Measurements from ENCODE around the gene DCLK2.

Gene DCLK2

DNA sequence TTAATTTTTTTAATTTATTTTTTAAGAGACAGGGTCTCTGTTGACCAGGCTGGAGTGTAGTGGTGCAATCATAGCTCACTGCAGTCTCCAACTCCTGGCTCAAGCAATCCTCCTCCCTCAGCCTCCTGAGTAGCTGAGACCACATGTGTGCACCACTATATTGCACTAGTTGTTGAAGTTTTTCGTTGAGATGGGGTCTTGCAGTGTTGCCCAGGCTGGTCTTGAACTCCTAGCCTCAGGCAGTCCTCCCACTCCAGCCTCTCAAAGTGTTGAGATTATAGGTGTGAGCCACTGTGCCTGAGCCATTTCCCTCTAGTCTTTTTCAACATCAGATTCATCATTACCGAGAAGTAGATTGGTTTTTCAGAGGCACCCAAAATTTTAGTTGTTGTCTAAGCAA, 165.7 kb downstream of the DCLK2 start:
- Histone ChIP-seq H3K27ac (ENCODE audit: low read length) (no peak overlapping the region), H3K4me3 (ENCODE audit: low read depth in 1 of 2, low read length in 2 of 2) (no peak overlapping the region), H3K4me1 (ENCODE audit: control insufficient read depth in 1 of 2, insufficient read depth in 2 of 2, low read length in 2 of 2) (peaks cover 0 to 5% of the 10 kb centered on the region in 2 donors), H3K9me3 (ENCODE audit: control insufficient read depth in 1 of 2, low read length in 2 of 2) (no peaks in the 10 kb centered on the region), H3K27me3 (ENCODE audit: low read depth, low read length) (no peaks in the 10 kb centered on the region), H3K36me3 (ENCODE audit: control insufficient read depth in 1 of 2, insufficient read depth in 2 of 2, low read length in 2 of 2) (peaks cover 0 to 11% of the 10 kb centered on the region in 2 donors)

DNA sequence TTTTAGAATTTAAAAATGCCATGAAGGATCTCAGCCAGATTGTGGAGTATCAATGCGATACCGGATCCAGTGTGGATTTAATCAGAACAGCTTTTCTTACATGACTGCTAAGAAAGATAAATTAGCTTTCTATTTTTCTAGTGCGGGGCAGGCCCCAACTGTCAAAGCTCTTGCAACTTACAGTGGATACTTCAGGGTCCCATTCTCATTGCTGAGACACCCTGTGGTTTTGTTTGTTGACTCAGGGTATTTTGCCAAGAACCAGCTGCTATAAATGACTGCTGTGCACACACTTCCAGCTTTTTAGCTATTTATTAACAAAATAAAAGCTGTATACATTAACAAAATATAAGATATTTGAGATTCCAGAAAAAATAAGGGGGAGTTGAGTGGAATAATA, 166.4 kb downstream of the DCLK2 start:
- Histone ChIP-seq H3K36me3 (ENCODE audit: control insufficient read depth in 1 of 2, insufficient read depth in 2 of 2, low read length in 2 of 2) (peaks cover 0 to 11% of the 10 kb centered on the region in 2 donors), H3K4me1 (ENCODE audit: control insufficient read depth in 1 of 2, insufficient read depth in 2 of 2, low read length in 2 of 2) (peaks cover 0 to 5% of the 10 kb centered on the region in 2 donors), H3K4me3 (ENCODE audit: low read depth in 1 of 2, low read length in 2 of 2) (no peak overlapping the region), H3K27me3 (ENCODE audit: low read depth, low read length) (no peaks in the 10 kb centered on the region), H3K27ac (ENCODE audit: low read length) (no peak overlapping the region), H3K9me3 (ENCODE audit: control insufficient read depth in 1 of 2, low read length in 2 of 2) (no peaks in the 10 kb centered on the region)

DNA sequence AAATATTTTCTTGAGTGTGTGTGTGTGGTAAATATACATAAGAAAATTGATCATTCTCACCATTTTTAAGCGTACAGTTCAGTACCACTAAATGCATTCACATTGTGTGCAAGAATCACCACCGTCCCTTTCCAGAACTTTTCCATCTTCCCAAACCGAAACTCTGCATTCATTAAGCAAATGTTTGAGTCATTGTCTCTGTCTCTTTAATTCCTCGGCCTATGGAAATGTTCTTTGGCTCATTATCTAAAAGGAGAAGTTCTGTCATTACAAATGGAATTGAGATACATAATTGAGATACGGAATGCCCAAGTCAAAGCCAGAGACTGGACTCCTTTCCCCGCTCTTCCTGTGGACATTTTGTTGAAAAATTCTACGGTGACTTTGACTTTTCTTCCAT, 168.9 kb downstream of the DCLK2 start:
- H3K27ac ChIP-seq (ENCODE audit: low read length) = no peak overlapping the region
- H3K9me3 ChIP-seq (ENCODE audit: control insufficient read depth in 1 of 2, low read length in 2 of 2) = no peaks in the 10 kb centered on the region
- H3K27me3 ChIP-seq (ENCODE audit: low read depth, low read length) = no peaks in the 10 kb centered on the region
- H3K4me1 ChIP-seq (ENCODE audit: control insufficient read depth in 1 of 2, insufficient read depth in 2 of 2, low read length in 2 of 2) = peaks cover 0 to 11% of the 10 kb centered on the region in 2 donors
- peaks cover 0 to 11% of the 10 kb centered on the region in 2 donors for H3K36me3 ChIP-seq (ENCODE audit: control insufficient read depth in 1 of 2, insufficient read depth in 2 of 2, low read length in 2 of 2)
- H3K4me3 ChIP-seq (ENCODE audit: low read depth in 1 of 2, low read length in 2 of 2) = no peak overlapping the region

DNA sequence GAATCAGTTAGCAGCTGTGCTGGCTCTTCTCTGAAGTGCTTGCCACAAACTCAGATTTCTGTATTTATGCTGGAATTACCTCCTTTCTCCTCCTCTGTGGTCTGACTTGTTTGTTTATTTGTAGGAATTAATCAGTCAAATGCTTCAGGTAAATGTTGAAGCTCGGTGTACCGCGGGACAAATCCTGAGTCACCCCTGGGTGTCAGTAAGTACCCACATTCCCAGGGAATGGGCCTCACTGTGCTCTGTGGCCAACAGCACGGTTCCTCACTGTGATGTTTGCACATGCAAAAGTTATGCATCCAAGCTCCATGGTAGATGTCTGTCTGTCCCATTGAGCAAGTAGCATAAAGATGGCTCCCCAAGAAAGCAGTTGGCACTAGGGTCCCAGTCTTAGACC, 169.9 kb downstream of the DCLK2 start:
- Histone ChIP-seq H3K36me3 (ENCODE audit: control insufficient read depth in 1 of 2, insufficient read depth in 2 of 2, low read length in 2 of 2) (peaks cover 0 to 11% of the 10 kb centered on the region in 2 donors), H3K27ac (ENCODE audit: low read length) (no peak overlapping the region), H3K4me3 (ENCODE audit: low read depth in 1 of 2, low read length in 2 of 2) (no peak overlapping the region), H3K27me3 (ENCODE audit: low read depth, low read length) (no peaks in the 10 kb centered on the region), H3K4me1 (ENCODE audit: control insufficient read depth in 1 of 2, insufficient read depth in 2 of 2, low read length in 2 of 2) (peaks cover 0 to 14% of the 10 kb centered on the region in 2 donors), H3K9me3 (ENCODE audit: control insufficient read depth in 1 of 2, low read length in 2 of 2) (no peaks in the 10 kb centered on the region)

DNA sequence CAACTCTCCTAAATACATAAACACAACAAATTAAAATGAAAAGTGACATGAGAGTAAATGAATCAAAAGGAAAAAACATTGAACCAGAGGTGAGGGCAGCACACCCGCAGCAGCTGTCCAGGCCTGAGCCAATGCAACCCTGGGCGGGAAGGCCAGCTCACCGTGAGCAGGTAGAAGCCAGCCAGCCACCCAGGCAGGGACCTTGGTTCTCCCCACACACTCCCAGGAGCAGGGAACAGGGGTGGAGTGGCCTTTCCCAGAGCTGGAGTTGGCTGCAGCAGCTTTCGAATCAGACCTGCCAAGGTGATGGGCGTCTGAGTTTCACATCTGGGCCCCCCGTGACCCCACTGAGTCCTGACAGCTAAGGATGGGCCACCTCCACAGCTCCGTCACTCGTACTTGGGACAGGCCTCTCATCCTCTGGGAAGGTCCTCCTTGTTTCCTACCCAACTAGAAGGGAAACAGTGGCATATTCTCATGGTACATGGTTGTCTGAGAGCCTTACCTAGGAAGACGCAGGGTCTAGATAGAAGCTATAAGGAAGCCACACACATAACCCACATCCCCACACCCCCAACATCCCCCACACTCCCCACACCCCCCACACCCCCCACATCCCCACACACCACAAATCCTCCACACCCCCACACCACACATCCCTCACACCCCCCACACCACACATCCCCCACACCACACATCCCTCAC, 172.2 kb downstream of the DCLK2 start:
- Histone ChIP-seq H3K4me3 (ENCODE audit: low read depth in 1 of 2, low read length in 2 of 2) (no peak overlapping the region), H3K9me3 (ENCODE audit: control insufficient read depth in 1 of 2, low read length in 2 of 2) (no peaks in the 10 kb centered on the region), H3K27ac (ENCODE audit: low read length) (no peak overlapping the region), H3K36me3 (ENCODE audit: control insufficient read depth in 1 of 2, insufficient read depth in 2 of 2, low read length in 2 of 2) (peaks cover 0 to 23% of the 10 kb centered on the region in 2 donors), H3K4me1 (ENCODE audit: control insufficient read depth in 1 of 2, insufficient read depth in 2 of 2, low read length in 2 of 2) (peaks cover 3 to 15% of the 10 kb centered on the region in 2 donors), H3K27me3 (ENCODE audit: low read depth, low read length) (no peaks in the 10 kb centered on the region)

DNA sequence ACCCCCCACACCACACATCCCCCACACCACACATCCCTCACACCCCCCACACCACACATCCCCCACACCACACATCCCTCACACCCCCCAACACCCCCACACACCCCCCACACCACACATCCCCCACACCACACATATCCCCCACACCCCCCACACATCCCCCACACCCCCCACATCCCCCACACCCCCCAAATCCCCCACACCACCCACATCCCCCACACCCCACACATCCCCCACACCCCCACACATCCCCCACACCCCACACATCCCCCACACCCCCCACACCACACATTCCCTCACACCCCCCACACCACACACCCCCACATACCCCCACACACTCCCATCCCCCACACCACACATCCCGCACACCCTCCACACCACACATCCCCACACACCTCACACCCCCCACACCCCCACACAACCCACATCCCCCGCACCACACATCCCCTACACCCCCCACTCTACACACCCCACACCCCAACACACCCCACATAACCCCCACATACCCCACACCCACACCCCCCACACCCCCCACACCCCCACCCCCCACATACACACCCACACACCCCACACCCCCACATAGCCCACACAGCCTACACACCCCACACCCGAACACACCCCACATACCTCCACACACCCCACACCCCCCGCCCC, 172.9 kb downstream of the DCLK2 start:
- Histone ChIP-seq H3K9me3 (ENCODE audit: control insufficient read depth in 1 of 2, low read length in 2 of 2) (no peaks in the 10 kb centered on the region), H3K27ac (ENCODE audit: low read length) (no peak overlapping the region), H3K36me3 (ENCODE audit: control insufficient read depth in 1 of 2, insufficient read depth in 2 of 2, low read length in 2 of 2) (peaks cover 0 to 23% of the 10 kb centered on the region in 2 donors), H3K4me1 (ENCODE audit: control insufficient read depth in 1 of 2, insufficient read depth in 2 of 2, low read length in 2 of 2) (peaks cover 6 to 21% of the 10 kb centered on the region in 2 donors), H3K27me3 (ENCODE audit: low read depth, low read length) (no peaks in the 10 kb centered on the region), H3K4me3 (ENCODE audit: low read depth in 1 of 2, low read length in 2 of 2) (no peak overlapping the region)

DNA sequence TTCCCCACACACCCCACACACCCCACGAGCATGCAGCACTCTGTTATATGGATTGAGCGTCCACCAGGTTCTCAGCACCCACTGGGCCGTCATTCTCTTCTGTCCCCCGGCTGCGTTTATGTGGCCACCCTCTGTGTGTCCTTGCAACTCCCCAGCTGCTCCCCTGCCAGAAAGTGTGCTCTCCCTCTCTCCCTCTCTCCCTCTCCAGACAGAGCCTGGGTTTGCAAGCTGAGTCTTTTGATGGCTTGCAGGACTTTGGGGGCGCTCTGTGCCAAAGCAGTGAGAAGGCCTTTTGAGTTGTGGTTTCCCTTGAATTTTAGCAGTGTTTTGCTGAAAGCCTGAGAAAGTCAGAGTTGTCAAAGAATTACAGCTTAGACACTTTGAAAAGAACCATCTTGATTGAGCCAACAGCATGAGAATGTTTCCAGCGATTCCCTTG, 173.5 kb downstream of the DCLK2 start:
- H3K4me3 ChIP-seq (ENCODE audit: low read depth in 1 of 2, low read length in 2 of 2) = no peak overlapping the region
- H3K27me3 ChIP-seq (ENCODE audit: low read depth, low read length) = no peaks in the 10 kb centered on the region
- peaks cover 6 to 27% of the 10 kb centered on the region in 2 donors for H3K4me1 ChIP-seq (ENCODE audit: control insufficient read depth in 1 of 2, insufficient read depth in 2 of 2, low read length in 2 of 2)
- no peak overlapping the region for H3K27ac ChIP-seq (ENCODE audit: low read length)
- no peaks in the 10 kb centered on the region for H3K9me3 ChIP-seq (ENCODE audit: control insufficient read depth in 1 of 2, low read length in 2 of 2)
- H3K36me3 ChIP-seq (ENCODE audit: control insufficient read depth in 1 of 2, insufficient read depth in 2 of 2, low read length in 2 of 2) = peaks cover 0 to 23% of the 10 kb centered on the region in 2 donors

DNA sequence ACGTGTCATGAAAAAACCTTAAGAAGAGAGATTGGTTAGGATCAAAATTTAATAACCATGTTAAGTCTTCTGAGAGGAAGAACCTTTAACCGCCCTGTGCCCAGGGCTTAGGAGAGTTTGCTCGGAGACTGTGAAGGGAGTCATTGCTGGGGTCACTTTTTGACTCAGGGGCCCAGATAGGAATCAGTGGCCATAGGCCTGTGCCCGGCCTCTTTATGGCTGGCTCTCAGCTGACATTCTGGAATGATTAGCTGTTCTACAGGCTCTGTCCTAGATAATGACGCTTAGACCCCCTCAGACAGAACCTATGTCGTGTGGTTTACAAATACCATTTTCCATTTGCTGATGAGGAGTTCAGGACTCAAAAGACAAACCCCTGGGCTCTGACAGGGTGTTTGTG, 174.1 kb downstream of the DCLK2 start:
- Histone ChIP-seq H3K9me3 (ENCODE audit: control insufficient read depth in 1 of 2, low read length in 2 of 2) (no peaks in the 10 kb centered on the region), H3K4me3 (ENCODE audit: low read depth in 1 of 2, low read length in 2 of 2) (no peak overlapping the region), H3K27me3 (ENCODE audit: low read depth, low read length) (no peaks in the 10 kb centered on the region), H3K4me1 (ENCODE audit: control insufficient read depth in 1 of 2, insufficient read depth in 2 of 2, low read length in 2 of 2) (peaks cover 6 to 32% of the 10 kb centered on the region in 2 donors), H3K36me3 (ENCODE audit: control insufficient read depth in 1 of 2, insufficient read depth in 2 of 2, low read length in 2 of 2) (peaks cover 0 to 23% of the 10 kb centered on the region in 2 donors), H3K27ac (ENCODE audit: low read length) (no peak overlapping the region)

DNA sequence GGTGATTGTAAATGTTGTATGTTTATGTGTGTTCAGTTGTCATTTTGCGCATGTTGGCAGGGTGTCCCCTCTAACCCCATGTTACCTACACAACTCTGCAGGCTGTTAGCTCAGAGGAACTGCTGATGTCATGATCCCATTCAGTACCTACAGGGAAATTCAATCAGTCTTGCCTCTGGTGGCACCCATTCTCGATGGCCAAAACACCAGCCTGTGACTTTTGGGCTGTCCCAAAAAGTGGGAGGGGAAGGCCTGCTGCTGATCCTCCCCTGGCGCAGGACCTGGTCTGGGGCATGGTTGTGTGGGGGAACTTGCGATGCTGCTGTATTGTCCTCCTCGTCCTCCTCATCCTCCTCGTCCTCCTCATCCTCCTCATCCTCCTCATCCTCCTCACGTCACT, 174.5 kb downstream of the DCLK2 start:
- peaks cover 0 to 19% of the 10 kb centered on the region in 2 donors for H3K36me3 ChIP-seq (ENCODE audit: control insufficient read depth in 1 of 2, insufficient read depth in 2 of 2, low read length in 2 of 2)
- no peak overlapping the region for H3K27ac ChIP-seq (ENCODE audit: low read length)
- peaks cover 6 to 32% of the 10 kb centered on the region in 2 donors for H3K4me1 ChIP-seq (ENCODE audit: control insufficient read depth in 1 of 2, insufficient read depth in 2 of 2, low read length in 2 of 2)
- no peaks in the 10 kb centered on the region for H3K9me3 ChIP-seq (ENCODE audit: control insufficient read depth in 1 of 2, low read length in 2 of 2)
- no peaks in the 10 kb centered on the region for H3K27me3 ChIP-seq (ENCODE audit: low read depth, low read length)
- no peak overlapping the region for H3K4me3 ChIP-seq (ENCODE audit: low read depth in 1 of 2, low read length in 2 of 2)

DNA sequence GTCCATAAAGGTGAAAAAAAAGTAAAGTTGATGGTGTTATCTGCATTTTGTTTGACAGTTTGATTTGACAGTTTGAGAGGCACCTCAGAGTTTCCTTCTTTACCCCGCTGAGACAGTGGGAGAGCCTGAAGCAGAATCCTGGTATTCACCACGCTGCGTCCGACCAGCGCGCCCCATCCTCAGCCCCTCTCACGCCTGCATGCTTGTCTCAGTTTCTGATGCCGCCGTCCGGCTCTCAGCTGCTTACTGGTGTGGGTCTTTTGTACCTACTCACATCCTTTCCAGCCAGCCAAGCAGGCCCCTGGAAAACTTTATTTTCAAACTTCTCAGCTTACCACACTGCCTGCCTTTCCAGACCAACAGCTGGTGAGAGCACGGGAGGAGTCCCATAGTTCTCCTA, 175.2 kb downstream of the DCLK2 start:
- H3K4me1 ChIP-seq (ENCODE audit: control insufficient read depth in 1 of 2, insufficient read depth in 2 of 2, low read length in 2 of 2) = peaks cover 6 to 32% of the 10 kb centered on the region in 2 donors
- no peaks in the 10 kb centered on the region for H3K9me3 ChIP-seq (ENCODE audit: control insufficient read depth in 1 of 2, low read length in 2 of 2)
- H3K27ac ChIP-seq (ENCODE audit: low read length) = no peak overlapping the region
- peaks cover 0 to 13% of the 10 kb centered on the region in 2 donors for H3K36me3 ChIP-seq (ENCODE audit: control insufficient read depth in 1 of 2, insufficient read depth in 2 of 2, low read length in 2 of 2)
- no peak overlapping the region for H3K4me3 ChIP-seq (ENCODE audit: low read depth in 1 of 2, low read length in 2 of 2)
- H3K27me3 ChIP-seq (ENCODE audit: low read depth, low read length) = no peaks in the 10 kb centered on the region

DNA sequence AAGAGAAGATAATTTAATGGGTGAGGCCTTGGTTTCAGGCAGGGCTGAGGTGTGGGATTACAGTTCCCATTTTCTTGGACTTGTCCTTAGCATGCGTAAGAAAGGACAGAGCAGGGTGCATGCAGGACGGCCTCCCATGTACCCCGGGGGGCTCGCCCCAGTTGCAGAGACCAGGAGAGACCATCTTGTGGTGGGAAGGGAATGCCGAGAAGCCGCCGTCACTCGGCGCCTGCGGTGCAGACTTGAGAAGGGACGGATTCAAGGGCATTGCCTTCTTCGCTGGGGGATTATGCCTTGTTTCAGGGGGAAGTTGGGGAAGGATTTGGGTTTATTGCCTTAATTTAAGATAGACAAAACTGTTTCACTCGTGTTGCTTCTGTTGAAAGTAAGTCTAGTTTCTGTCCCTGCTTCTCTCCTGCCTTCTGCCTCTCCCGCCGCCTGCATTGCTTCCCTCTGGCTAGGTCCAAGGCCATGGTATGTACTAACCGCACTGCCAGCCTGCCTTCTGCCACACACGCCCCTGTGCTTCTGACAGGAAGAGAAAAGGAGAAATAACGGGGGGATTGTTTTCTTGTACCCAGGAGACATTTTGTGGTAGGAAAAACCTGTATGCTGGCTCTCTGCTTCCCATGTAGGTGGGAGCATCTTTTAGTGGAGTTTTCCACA, 175.9 kb downstream of the DCLK2 start:
- Histone ChIP-seq H3K36me3 (ENCODE audit: control insufficient read depth in 1 of 2, insufficient read depth in 2 of 2, low read length in 2 of 2) (peaks cover 0 to 12% of the 10 kb centered on the region in 2 donors), H3K4me3 (ENCODE audit: low read depth in 1 of 2, low read length in 2 of 2) (no peak overlapping the region), H3K4me1 (ENCODE audit: control insufficient read depth in 1 of 2, insufficient read depth in 2 of 2, low read length in 2 of 2) (peaks cover 6 to 37% of the 10 kb centered on the region in 2 donors), H3K9me3 (ENCODE audit: control insufficient read depth in 1 of 2, low read length in 2 of 2) (no peaks in the 10 kb centered on the region), H3K27ac (ENCODE audit: low read length) (no peak overlapping the region), H3K27me3 (ENCODE audit: low read depth, low read length) (no peaks in the 10 kb centered on the region)
